Measurements from ENCODE around the gene SPI1.

The SPI1 gene

DNA sequence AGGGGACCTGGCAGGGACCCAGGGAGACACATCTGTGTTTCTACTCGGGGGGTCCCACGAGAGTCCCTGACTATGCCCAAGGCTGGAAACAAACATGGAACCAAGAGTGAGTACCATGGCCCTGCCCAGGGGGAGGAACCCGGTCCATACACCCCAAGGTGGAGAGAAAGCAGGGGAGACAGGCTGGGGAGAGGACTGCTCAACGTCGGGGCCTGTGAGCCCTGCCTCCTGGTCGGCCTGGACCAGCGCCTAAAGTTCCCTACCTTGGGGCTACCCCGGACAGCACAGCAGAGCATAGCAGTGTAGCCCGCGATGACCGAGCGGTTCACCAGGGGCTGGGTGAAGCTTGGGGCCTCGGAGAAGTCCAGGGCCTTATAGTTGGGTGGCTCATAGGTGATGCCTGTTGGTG, 46.0 kb downstream of the SPI1 start:
- Histone ChIP-seq H4K20me1 (ENCODE audit: control insufficient read depth, insufficient read depth, low read depth, low read length) (no peaks in the 10 kb centered on the region), H3K27ac (ENCODE audit: low read depth, low read length) (no peak overlapping the region), H3K36me3 (ENCODE audit: control insufficient read depth, low read length) (peaks cover 19% of the 10 kb centered on the region), H3K27me3 (ENCODE audit: control insufficient read depth, low read length) (no peaks in the 10 kb centered on the region), H3K4me1 (ENCODE audit: control insufficient read depth, low read length) (no peaks in the 10 kb centered on the region), H3F3A (ENCODE audit: control insufficient read depth, insufficient read depth) (no peaks in the 10 kb centered on the region), H3K9me3 (ENCODE audit: control insufficient read depth, insufficient read depth, low read length) (no peaks in the 10 kb centered on the region), H3K4me3 (ENCODE audit: low read length) (no peak overlapping the region), H3K79me2 (ENCODE audit: control insufficient read depth, low read length) (no peaks in the 10 kb centered on the region), H3K9me2 (replicated peaks; ENCODE audit: control insufficient read depth, low read length) (no peaks in the 10 kb centered on the region), H3K4me2 (ENCODE audit: low read length) (no peak overlapping the region)
- TF ChIP-seq, protein P1, sequence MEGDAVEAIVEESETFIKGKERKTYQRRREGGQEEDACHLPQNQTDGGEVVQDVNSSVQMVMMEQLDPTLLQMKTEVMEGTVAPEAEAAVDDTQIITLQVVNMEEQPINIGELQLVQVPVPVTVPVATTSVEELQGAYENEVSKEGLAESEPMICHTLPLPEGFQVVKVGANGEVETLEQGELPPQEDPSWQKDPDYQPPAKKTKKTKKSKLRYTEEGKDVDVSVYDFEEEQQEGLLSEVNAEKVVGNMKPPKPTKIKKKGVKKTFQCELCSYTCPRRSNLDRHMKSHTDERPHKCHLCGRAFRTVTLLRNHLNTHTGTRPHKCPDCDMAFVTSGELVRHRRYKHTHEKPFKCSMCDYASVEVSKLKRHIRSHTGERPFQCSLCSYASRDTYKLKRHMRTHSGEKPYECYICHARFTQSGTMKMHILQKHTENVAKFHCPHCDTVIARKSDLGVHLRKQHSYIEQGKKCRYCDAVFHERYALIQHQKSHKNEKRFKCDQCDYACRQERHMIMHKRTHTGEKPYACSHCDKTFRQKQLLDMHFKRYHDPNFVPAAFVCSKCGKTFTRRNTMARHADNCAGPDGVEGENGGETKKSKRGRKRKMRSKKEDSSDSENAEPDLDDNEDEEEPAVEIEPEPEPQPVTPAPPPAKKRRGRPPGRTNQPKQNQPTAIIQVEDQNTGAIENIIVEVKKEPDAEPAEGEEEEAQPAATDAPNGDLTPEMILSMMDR (IDR thresholded peaks at IDR 0.05; ENCODE audit: low read depth, low read length, poor library complexity, severe bottlenecking) = no peak
- TF ChIP-seq EZH2phosphoT487 (IDR thresholded peaks at IDR 0.05; ENCODE audit: borderline replicate concordance, low read length) = no peak

DNA sequence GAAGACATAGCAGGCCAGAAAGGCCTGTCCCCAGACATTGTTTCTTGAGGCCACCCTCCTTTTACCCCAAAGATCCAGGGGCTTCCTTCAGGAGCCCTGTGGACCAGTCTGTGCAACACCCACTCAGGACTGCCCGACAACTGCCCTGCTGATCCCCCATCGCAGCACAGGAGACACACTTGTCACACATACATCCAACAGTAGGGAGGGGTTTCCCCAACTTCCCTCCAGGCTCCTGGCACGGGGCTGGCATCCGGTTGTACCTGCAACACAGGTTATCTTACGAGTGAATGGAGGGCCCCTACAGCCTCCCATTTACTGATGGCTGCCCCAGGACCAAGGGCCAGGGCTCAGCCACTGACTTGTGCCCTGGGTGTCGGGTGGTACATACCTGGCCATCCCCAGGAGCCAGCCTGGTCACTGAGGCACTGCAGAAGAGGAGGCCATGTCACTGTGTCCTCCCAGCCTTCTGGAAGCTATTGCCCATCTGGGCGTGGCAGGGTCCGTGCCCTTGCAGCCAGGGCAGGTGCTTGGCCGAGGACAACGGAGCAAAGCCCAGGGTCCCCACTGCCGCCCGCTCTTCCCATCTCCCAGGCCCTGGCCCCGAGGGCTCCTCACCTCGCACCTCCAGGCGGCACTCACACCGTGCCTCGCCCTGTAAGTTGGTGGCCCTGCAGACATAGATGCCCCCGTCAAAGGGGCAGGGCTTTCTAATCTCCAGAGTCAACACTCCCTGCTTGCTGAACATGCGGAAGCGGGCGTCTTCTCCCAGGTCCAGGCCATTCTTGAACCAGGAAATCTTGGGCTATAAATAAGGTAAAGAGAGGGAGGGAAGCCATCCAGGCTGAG, 46.7 kb downstream of the SPI1 start:
- TF ChIP-seq EZH2phosphoT487 (IDR thresholded peaks at IDR 0.05; ENCODE audit: borderline replicate concordance, low read length) = no peak
- TF ChIP-seq, protein P1 (IDR thresholded peaks at IDR 0.05; ENCODE audit: low read depth, low read length, poor library complexity, severe bottlenecking) = no peak
- no peak overlapping the region for H3K27ac ChIP-seq (ENCODE audit: low read depth, low read length)
- no peaks in the 10 kb centered on the region for H3K27me3 ChIP-seq (ENCODE audit: control insufficient read depth, low read length)
- H3K36me3 ChIP-seq (ENCODE audit: control insufficient read depth, low read length) = peaks cover 19% of the 10 kb centered on the region
- no peaks in the 10 kb centered on the region for H3K79me2 ChIP-seq (ENCODE audit: control insufficient read depth, low read length)
- no peaks in the 10 kb centered on the region for H3F3A ChIP-seq (ENCODE audit: control insufficient read depth, insufficient read depth)
- H3K4me2 ChIP-seq (ENCODE audit: low read length) = no peak overlapping the region
- H3K9me2 ChIP-seq (replicated peaks; ENCODE audit: control insufficient read depth, low read length) = no peaks in the 10 kb centered on the region
- no peaks in the 10 kb centered on the region for H3K4me1 ChIP-seq (ENCODE audit: control insufficient read depth, low read length)
- H3K4me3 ChIP-seq (ENCODE audit: low read length) = no peak overlapping the region
- no peaks in the 10 kb centered on the region for H4K20me1 ChIP-seq (ENCODE audit: control insufficient read depth, insufficient read depth, low read depth, low read length)
- H3K9me3 ChIP-seq (ENCODE audit: control insufficient read depth, insufficient read depth, low read length) = no peaks in the 10 kb centered on the region

DNA sequence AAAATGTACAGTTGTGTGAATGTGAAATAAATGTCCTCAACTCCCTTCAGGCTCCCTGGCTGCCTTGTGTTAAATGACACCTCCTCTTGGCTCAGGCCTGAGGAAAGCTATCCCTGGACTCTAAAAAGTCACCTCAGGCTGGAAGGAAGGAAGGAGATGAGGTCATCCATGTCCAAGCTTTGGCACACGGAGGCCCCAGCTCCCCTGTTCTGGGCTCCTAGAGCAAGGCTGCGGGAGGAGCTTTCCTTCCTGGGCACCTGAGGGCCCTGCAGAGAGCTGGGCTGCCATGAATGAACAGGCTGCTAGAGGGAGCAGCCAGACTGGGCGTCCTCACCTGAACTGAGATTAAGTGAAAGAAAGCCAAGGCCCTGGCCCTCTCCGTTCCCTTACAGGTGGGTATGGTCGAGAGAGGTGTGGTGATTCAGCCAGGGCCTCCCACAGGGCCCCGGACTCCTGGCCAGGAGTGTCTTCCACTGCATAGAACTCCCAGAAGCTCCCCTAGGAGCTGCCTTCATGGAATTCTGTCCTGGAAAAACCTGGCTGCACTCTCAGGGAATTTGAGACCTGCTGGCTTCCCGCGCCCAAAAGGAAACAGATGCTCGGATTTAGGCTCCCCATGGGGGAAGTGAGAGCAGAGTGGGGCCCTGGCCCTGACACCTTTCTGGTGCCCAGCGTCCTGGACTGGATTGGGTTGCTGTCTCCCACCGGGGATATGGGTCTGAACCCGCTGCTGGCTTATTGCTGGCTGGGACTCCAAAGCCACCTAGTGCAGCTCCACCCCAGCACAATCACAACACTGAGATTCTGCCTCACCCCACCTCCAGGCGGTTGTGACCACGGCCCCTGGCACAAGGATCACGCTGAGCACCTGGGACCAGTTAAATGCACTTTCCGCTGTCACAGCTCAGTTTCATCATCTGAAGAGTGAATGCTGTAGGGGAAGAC, 48.1 kb downstream of the SPI1 start:
- Histone ChIP-seq H3K36me3 (ENCODE audit: control insufficient read depth, low read length) (peaks cover 22% of the 10 kb centered on the region), H3K4me1 (ENCODE audit: control insufficient read depth, low read length) (no peaks in the 10 kb centered on the region)
- no peak for TF ChIP-seq EZH2phosphoT487 (IDR thresholded peaks at IDR 0.05; ENCODE audit: borderline replicate concordance, low read length)
- TF ChIP-seq, protein P1 (IDR thresholded peaks at IDR 0.05; ENCODE audit: low read depth, low read length, poor library complexity, severe bottlenecking) = no peak

More for the DNA sequence above, 48.1 kb downstream of the SPI1 start:
- no peak overlapping the region for H3K27ac ChIP-seq (ENCODE audit: low read depth, low read length)
- H3K79me2 ChIP-seq (ENCODE audit: control insufficient read depth, low read length) = no peaks in the 10 kb centered on the region
- H3K9me3 ChIP-seq (ENCODE audit: control insufficient read depth, insufficient read depth, low read length) = no peaks in the 10 kb centered on the region
- H3K9me2 ChIP-seq (replicated peaks; ENCODE audit: control insufficient read depth, low read length) = no peaks in the 10 kb centered on the region
- H4K20me1 ChIP-seq (ENCODE audit: control insufficient read depth, insufficient read depth, low read depth, low read length) = no peaks in the 10 kb centered on the region
- H3F3A ChIP-seq (ENCODE audit: control insufficient read depth, insufficient read depth) = no peaks in the 10 kb centered on the region
- H3K4me3 ChIP-seq (ENCODE audit: low read length) = no peak overlapping the region
- no peaks in the 10 kb centered on the region for H3K27me3 ChIP-seq (ENCODE audit: control insufficient read depth, low read length)
- H3K4me2 ChIP-seq (ENCODE audit: low read length) = no peak overlapping the region

Measured in DOHH2 (cell line).